OCI-LY1 (cell line): ENCODE data around the gene SLC35F4.

Experiments used
- H2AFZ ChIP-seq: fragments of 200-600 bp; sonication (generic), shearing (Covaris generic); 2 replicates; pipeline ENCODE4 v1.6.0; 2014; ENCODE audit warnings: antibody characterized with exemption, mild to moderate bottlenecking, low read length
- H3F3A ChIP-seq: fragments of 200-600 bp; sonication (generic), shearing (Covaris generic); 2 replicates; pipeline ENCODE4 v1.6.0; 2014; ENCODE audit warnings: mild to moderate bottlenecking, antibody characterized with exemption, low read length, moderate library complexity; ENCODE audit not compliant: insufficient read depth
- H3K27ac ChIP-seq: fragments of 200-600 bp; sonication (generic); 2 replicates; pipeline ENCODE4 v1.5.1; 2014; ENCODE audit warnings: low read length, mixed run types, mild to moderate bottlenecking, low read depth; ENCODE audit not compliant: poor library complexity, severe bottlenecking
- H3K27me3 ChIP-seq: fragments of 200-600 bp; sonication (generic); 2 replicates; pipeline ENCODE4 v1.6.0; 2014; ENCODE audit warnings: antibody characterized with exemption, mild to moderate bottlenecking, low read length, moderate library complexity; ENCODE audit not compliant: insufficient read depth
- H3K36me3 ChIP-seq: fragments of 200-600 bp; sonication (generic); 2 replicates; pipeline ENCODE4 v1.6.1; 2014; ENCODE audit warnings: mild to moderate bottlenecking, antibody characterized with exemption, low read length, moderate library complexity, mixed read lengths; ENCODE audit not compliant: insufficient read depth
- H3K4me1 ChIP-seq: fragments of 200-600 bp; sonication (generic); 2 replicates; pipeline ENCODE4 v1.5.1; 2014; ENCODE audit warnings: mild to moderate bottlenecking, low read length, moderate library complexity; ENCODE audit not compliant: insufficient read depth, severe bottlenecking
- H3K4me2 ChIP-seq: fragments of 200-600 bp; sonication (generic), shearing (Covaris generic); 2 replicates; pipeline ENCODE4 v1.6.1; 2014; ENCODE audit warnings: low read length
- H3K4me3 ChIP-seq: fragments of 200-600 bp; sonication (generic); 2 replicates; pipeline ENCODE4 v1.5.1; 2014; ENCODE audit warnings: low read length, low read depth, mild to moderate bottlenecking, mixed read lengths; ENCODE audit not compliant: poor library complexity, severe bottlenecking
- H3K79me2 ChIP-seq: fragments of 200-600 bp; shearing (Covaris generic); 2 replicates; pipeline ENCODE4 v1.6.1; 2016; ENCODE audit warnings: mixed run types, low read length, mixed read lengths; ENCODE audit not compliant: insufficient read depth
- H3K9ac ChIP-seq: fragments of 200-600 bp; sonication (generic), shearing (Covaris generic); 2 replicates; pipeline ENCODE4 v1.6.1; 2014; ENCODE audit warnings: mild to moderate bottlenecking, low read length, mixed read lengths
- H3K9me2 ChIP-seq: fragments of 200-600 bp; sonication (generic), shearing (Covaris generic); 2 replicates; pipeline ENCODE4 v1.6.1; 2014; ENCODE audit warnings: low read depth, mild to moderate bottlenecking, low read length, mixed read lengths
- H3K9me3 ChIP-seq: fragments of 200-600 bp; shearing (Covaris generic); 2 replicates; pipeline ENCODE4 v1.6.1; 2014; ENCODE audit warnings: low read length, mixed read lengths
- H4K20me1 ChIP-seq: fragments of 200-600 bp; sonication (generic), shearing (Covaris generic); 2 replicates; pipeline ENCODE4 v1.6.0; 2016; ENCODE audit warnings: mild to moderate bottlenecking, low read length; ENCODE audit not compliant: insufficient read depth
- CTCF ChIP-seq: fragments of 200-600 bp; sonication (generic), shearing (Covaris generic); IDR thresholded peaks from 2 replicates; pipeline ENCODE4 v1.5.1; 2017; ENCODE audit warnings: mild to moderate bottlenecking, antibody characterized with exemption, low read length, moderate library complexity, mixed read lengths
- EZH2 ChIP-seq: fragments of 200-600 bp; sonication (generic), shearing (Covaris generic); IDR thresholded peaks from 2 replicates; pipeline ENCODE4 v1.8.0; 2017; ENCODE audit warnings: borderline replicate concordance, mixed run types, mild to moderate bottlenecking, antibody characterized with exemption, low read length, moderate library complexity, mixed read lengths

Gene SLC35F4

GRCh38 chr14:57530571-57530970 is 335.3 kb downstream of the SLC35F4 start:
- Histone ChIP-seq H3K27me3 (no peaks in the 10 kb centered on the region), H4K20me1 (no peaks in the 10 kb centered on the region), H3K79me2 (no peaks in the 10 kb centered on the region), H2AFZ (no peak overlapping the region), H3K9me3 (no peaks in the 10 kb centered on the region), H3K36me3 (no peaks in the 10 kb centered on the region), H3K9me2 (no peaks in the 10 kb centered on the region), H3K4me3 (no peak overlapping the region), H3K4me2 (no peak overlapping the region), H3K4me1 (no peaks in the 10 kb centered on the region), H3K9ac (no peak overlapping the region), H3K27ac (no peak overlapping the region), H3F3A (no peaks in the 10 kb centered on the region)
- no peak for TF ChIP-seq CTCF
- no peak for TF ChIP-seq EZH2

- Histone ChIP-seq H3K9me3 (no peaks in the 10 kb centered on the region), H3K4me2 (no peak overlapping the region), H3K4me1 (no peaks in the 10 kb centered on the region), H3K79me2 (no peaks in the 10 kb centered on the region), H2AFZ (no peak overlapping the region), H3K27me3 (no peaks in the 10 kb centered on the region), H3K4me3 (no peak overlapping the region), H3F3A (no peaks in the 10 kb centered on the region), H4K20me1 (no peaks in the 10 kb centered on the region), H3K9me2 (no peaks in the 10 kb centered on the region), H3K36me3 (no peaks in the 10 kb centered on the region), H3K27ac (no peak overlapping the region), H3K9ac (no peak overlapping the region)
- TF ChIP-seq CTCF (peak; percentile 55), EZH2 (no peak)
Observed at GRCh38 chr14:57526942-57527341, 338.9 kb downstream of the SLC35F4 start.

- Histone ChIP-seq H3K4me3 (no peak overlapping the region), H3K9me2 (no peaks in the 10 kb centered on the region), H3K36me3 (no peaks in the 10 kb centered on the region), H3K9ac (no peak overlapping the region), H3K27ac (no peak overlapping the region), H3K79me2 (no peaks in the 10 kb centered on the region), H3K4me1 (no peaks in the 10 kb centered on the region), H4K20me1 (no peaks in the 10 kb centered on the region), H2AFZ (no peak overlapping the region), H3K4me2 (no peak overlapping the region), H3K27me3 (no peaks in the 10 kb centered on the region), H3F3A (no peaks in the 10 kb centered on the region), H3K9me3 (no peaks in the 10 kb centered on the region)
- TF ChIP-seq CTCF, result no peak
- TF ChIP-seq EZH2, result no peak
Observed at GRCh38 chr14:57519043-57519442, 346.8 kb downstream of the SLC35F4 start.
